ENCODE results near the gene HOXB7.

HOXB7 gene

GRCh38 chr17:48639136-48639535 is 28.3 kb upstream of the HOXB7 start:
- Mint-ChIP-seq H3K36me3 (ENCODE audit: low read depth) (no peaks in the 10 kb centered on the region), H3K9me3 (no peaks in the 10 kb centered on the region), H3K4me1 (peaks cover 11% of the 10 kb centered on the region), H3K27me3 (ENCODE audit: low read depth) (peaks cover 100% of the 10 kb centered on the region), H3K27ac (no peak overlapping the region), H3K4me3 (peak overlapping the region in 1 of 3 experiments; percentile 27)
- no peak for TF ChIP-seq CTCF (IDR thresholded peaks at IDR 0.05; ENCODE audit: unreplicated experiment in 3 of 3)

DNA sequence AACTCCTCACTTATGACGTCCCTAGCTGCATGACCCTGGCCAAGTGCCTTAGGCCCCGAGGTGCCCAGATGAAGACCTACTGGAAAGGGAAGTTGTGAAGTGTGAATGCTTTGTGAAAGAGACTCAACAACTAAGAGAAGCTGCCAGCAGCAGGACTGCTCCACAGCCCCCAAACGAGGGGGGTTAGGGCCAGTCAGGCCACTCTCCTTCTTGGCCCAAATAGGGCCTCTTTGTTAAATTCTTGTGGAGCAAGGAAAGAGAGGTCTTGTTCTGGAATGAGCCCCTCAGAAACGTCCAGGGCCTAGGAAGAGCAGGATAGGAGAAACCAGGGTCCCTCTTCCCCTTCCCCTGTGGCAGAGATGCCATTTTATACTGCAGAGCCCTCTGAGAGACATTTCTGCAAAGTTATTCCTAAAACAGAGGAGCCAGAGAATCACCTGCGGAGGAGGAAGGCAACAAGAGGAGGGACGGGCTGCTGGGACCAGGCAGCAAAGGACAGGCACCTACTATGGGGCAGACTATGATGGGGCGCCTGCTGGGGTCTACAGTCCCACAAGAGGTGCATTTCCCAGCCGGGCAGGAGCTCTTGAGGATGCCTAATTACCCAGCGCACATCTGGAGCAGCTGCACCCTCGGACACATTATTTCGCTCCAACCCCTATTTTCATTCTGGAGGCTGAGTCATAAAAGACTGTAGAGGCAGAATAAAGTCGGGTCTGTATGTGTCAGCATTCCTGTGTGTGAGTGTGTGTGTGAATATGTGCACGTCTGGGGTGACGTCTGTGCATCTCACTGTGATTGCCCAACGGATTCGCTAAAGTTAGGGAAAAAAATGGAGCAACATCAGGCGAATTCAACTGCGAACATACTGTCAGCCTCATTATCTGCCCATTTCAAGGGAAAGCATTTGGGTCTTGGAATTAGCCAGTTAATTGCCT is 26.8 kb upstream of the HOXB7 start:
- Mint-ChIP-seq H3K4me1 (peaks cover 10% of the 10 kb centered on the region), H3K9me3 (peaks cover 3% of the 10 kb centered on the region), H3K36me3 (ENCODE audit: low read depth) (no peaks in the 10 kb centered on the region), H3K27ac (no peak overlapping the region), H3K4me3 (peak overlapping the region in 1 of 3 experiments; percentile 55), H3K27me3 (ENCODE audit: low read depth) (peaks cover 100% of the 10 kb centered on the region)
- no peak for TF ChIP-seq CTCF (IDR thresholded peaks at IDR 0.05; ENCODE audit: unreplicated experiment in 3 of 3)

DNA sequence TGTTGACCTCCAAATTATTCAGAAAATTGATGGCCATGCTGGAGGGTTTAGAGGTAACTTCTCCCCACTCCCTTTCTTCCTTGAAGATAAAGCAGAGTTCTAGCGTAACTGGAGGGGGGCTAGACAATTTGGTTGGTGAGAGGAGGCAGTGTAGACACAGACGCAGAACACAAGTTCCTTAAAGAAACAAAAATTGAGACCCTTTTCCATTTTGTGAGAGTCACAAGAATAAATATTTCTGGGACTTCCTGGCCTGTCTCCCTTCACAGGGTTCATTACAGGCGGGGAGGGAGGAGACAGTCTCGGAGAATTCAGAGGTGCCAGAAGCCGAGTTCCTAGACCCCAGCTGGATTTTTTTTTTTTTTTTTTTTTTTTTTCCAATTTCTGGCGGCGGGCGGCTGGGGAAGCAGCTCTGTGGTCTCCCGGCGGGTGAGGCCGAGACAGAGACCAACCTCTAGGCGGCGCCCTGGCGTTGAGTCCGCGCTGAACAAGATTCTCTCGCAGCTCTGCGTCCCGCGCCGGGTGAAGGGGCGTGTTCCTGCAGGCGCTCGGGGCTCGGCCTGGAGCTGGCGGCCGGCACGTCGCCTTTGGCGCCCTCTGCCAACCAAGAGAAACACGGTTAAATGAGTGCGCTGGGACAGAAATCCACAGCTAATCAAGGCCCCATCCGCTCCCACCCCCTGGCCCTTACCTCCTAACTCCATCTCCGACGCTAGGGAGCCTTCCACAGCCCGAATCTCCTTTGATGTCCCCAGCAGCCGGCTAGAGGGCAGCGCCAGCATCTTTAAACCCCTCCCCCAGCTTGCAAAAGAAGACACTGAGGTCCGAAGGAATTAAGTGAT is 25.6 kb upstream of the HOXB7 start:
- Mint-ChIP-seq H3K36me3 (ENCODE audit: low read depth) (no peaks in the 10 kb centered on the region), H3K27me3 (ENCODE audit: low read depth) (peaks cover 100% of the 10 kb centered on the region), H3K4me3 (peak overlapping the region; percentile 12 to 55 (median 44)), H3K27ac (no peak overlapping the region), H3K4me1 (peaks cover 11% of the 10 kb centered on the region), H3K9me3 (peaks cover 3% of the 10 kb centered on the region)
- peak; percentile 76 to 85 (median 85) for TF ChIP-seq CTCF (IDR thresholded peaks at IDR 0.05; ENCODE audit: unreplicated experiment in 3 of 3)

GRCh38 chr17:48634493-48635208 is 23.8 kb upstream of the HOXB7 start:
- Mint-ChIP-seq H3K9me3 (peaks cover 3% of the 10 kb centered on the region), H3K4me1 (peaks cover 11% of the 10 kb centered on the region), H3K27me3 (ENCODE audit: low read depth) (peaks cover 100% of the 10 kb centered on the region), H3K27ac (no peak overlapping the region), H3K36me3 (ENCODE audit: low read depth) (no peaks in the 10 kb centered on the region), H3K4me3 (peak overlapping the region in 2 of 3 experiments; percentile 60 to 72)
- TF ChIP-seq CTCF (IDR thresholded peaks at IDR 0.05; ENCODE audit: unreplicated experiment in 3 of 3): no peak

GRCh38 chr17:48633266-48633677 is 22.5 kb upstream of the HOXB7 start:
- no peak overlapping the region for H3K27ac Mint-ChIP-seq
- peaks cover 3% of the 10 kb centered on the region for H3K9me3 Mint-ChIP-seq
- H3K4me3 Mint-ChIP-seq: peak overlapping the region; percentile 69 to 78 (median 72)
- no peak for TF ChIP-seq CTCF (IDR thresholded peaks at IDR 0.05; ENCODE audit: unreplicated experiment in 3 of 3)
- peaks cover 15% of the 10 kb centered on the region for H3K4me1 Mint-ChIP-seq
- no peaks in the 10 kb centered on the region for H3K36me3 Mint-ChIP-seq (ENCODE audit: low read depth)
- H3K27me3 Mint-ChIP-seq (ENCODE audit: low read depth): peaks cover 100% of the 10 kb centered on the region
